GM12801 (cell line): Measurements from ENCODE around the gene TNFAIP8.

ENCODE experiments used
- TF ChIP-seq, protein P1 (sequence below): IDR thresholded peaks from one replicate; pipeline ENCODE4 v1.5.1; 2011; ENCODE audit warnings: control low read depth; ENCODE audit not compliant: insufficient read length; ENCODE audit errors: extremely low read depth

TNFAIP8 gene

DNA sequence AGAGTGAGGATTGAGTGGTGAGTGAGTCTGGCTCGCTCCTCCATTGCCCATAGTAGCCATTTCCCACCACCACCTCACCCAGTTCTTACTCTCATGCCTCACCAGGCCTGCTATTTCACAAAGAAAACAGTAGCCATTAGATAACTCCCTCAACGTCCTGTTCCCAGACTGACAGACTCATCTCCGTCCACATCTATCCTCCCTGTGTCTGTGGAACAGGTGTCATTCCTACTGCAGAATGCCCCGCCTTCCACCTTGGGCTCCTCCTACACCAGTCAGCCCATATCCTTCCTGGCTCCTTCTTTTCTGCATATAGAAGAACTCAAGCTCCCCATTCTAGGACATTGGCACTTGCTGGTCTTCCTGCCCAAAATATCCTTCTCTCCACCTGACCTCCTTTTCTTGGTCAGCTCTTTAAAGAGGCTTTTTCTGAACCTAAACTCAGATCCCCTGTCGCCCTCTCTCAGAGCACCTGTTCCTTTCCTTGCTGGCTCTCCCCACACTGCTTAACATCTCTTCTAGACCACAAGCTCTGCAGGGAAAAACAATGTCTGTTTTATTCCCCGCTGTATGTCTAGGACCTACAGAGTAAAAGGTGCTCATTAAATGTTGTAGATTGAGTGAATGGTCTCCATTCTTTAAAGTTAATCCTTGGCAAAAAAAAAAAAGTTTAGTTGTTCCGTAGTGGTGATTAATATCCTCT lies 3.2 kb downstream of the TNFAIP8 start:
- TF ChIP-seq, protein P1, sequence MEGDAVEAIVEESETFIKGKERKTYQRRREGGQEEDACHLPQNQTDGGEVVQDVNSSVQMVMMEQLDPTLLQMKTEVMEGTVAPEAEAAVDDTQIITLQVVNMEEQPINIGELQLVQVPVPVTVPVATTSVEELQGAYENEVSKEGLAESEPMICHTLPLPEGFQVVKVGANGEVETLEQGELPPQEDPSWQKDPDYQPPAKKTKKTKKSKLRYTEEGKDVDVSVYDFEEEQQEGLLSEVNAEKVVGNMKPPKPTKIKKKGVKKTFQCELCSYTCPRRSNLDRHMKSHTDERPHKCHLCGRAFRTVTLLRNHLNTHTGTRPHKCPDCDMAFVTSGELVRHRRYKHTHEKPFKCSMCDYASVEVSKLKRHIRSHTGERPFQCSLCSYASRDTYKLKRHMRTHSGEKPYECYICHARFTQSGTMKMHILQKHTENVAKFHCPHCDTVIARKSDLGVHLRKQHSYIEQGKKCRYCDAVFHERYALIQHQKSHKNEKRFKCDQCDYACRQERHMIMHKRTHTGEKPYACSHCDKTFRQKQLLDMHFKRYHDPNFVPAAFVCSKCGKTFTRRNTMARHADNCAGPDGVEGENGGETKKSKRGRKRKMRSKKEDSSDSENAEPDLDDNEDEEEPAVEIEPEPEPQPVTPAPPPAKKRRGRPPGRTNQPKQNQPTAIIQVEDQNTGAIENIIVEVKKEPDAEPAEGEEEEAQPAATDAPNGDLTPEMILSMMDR, result no peak

DNA sequence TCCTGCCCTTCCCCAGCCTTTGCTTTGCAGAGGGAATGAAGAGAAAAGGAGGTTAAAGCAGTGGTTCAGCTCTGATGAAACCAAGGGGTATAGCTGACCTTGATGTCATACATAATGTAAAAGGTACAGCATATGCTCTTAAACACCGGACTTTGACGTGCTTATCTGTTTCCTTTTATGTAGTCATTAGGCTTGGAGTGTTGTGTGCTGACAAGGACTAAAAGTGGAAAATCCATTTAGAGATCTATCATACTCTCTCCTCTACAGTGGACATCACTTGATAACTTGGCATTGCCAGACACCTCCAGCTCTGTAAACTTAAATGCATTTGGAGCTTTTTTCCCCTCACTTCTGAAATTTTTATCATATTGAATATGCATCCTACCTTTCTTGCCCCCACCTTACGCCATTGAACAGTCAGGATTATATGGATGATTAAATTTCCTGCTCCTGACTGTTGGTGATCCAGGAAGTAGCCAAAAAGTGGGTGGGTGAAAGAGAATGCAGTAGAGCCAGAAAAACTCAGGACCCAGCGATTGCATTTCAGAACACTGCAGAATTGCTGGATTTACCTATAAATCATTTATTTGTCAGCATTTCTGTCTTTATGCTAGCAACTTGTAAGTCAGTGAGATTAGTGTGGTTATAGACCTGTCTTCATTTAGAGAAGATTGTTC lies 4.1 kb downstream of the TNFAIP8 start:
- TF ChIP-seq, protein P1, result no peak

DNA sequence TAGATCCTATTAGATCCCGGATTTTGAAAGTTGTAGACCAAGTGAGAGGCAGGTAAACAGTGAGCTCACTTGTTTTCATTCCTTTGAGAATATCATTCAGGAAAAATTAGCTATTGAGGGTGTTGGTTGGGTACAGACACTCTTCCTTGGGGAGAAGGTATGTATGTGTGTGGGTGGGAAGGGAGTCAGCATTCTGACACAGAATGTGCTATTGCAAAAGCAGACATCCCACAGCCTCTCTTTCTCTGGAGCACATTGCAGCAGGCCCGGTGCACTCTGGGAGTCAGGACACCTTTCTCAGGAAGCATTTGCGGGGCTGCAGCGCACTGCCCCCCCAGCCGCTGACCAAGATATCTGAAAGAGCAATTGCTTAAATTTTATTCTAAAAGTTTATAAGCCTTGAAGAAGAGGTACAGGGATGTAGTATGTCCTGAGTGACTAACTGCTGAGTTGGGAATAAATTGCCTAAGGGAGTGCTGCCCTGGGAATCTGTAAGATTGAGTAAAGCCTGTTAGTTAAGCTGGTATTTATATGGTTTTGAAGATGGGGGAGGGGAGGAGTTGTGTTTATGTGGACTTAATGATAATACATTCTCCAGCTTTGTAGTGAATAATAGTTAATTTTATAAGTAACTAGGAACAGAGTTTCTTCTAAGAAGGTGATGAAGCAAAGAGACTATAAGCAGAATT lies 5.2 kb downstream of the TNFAIP8 start:
- TF ChIP-seq, protein P1, result no peak

DNA sequence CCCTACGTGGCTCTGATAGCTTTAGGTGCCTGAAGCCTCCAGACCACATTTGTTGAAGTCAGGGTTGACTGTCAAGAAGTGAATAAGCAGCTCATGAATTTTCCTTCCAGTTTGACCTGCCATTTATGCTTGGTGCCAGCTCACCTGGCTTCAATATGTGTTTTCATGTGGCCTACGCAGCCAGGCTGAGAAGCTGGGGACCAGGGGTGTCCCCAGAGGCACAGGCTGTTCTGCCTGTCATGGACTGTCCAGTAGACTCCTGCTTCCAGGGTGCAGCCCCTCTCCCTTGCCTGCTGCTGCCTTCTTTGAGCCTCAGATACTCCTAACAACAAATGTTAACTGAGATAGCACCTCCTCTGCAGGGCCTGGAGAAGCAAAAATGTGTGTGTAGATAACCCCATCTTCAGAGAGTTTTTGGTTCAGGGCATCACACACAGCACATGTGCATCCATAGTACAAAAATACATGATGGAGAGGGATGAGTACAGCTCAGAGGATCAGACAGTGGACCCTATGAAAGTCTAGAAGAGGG lies 5.8 kb downstream of the TNFAIP8 start:
- TF ChIP-seq, protein P1, result no peak

DNA sequence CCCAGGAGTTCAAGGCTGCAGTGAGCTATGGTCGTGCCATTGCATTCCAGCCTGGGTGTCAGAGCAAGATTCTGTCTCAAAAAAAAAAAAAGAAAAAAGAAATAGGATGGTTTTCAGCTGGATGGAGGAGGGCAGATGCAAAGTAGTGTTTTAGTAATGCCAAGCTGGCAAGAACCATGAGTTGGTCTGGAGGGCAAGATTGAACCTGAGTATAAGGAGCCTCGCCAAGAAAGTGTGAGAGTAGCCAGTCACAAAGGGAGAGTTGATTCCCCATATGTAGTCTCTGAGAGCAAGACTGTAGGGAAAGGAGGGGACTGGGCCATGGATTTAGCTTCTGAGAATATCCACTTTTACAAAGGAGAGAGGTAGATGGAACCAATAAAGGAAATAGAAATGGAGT lies 6.9 kb downstream of the TNFAIP8 start:
- TF ChIP-seq, protein P1, result no peak

DNA sequence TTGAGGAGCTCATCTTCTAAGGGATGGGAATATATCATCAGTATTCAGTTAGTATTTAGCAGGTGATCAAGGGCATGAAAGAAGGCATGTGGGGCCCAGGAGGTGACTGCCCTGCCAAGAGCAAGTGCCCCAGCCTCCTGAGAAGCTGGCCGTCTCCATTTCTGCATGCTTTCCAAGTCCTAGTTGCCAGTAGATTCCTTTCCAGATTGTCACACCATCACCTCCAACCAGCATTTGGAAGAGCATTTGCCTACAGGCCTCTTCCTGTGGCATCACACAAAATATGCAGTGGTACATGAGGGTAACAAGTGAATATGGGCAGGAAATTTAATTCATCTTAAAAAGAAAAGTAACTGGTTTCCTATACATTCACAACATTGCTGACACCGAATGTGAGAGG lies 7.5 kb downstream of the TNFAIP8 start:
- TF ChIP-seq, protein P1, result no peak

DNA sequence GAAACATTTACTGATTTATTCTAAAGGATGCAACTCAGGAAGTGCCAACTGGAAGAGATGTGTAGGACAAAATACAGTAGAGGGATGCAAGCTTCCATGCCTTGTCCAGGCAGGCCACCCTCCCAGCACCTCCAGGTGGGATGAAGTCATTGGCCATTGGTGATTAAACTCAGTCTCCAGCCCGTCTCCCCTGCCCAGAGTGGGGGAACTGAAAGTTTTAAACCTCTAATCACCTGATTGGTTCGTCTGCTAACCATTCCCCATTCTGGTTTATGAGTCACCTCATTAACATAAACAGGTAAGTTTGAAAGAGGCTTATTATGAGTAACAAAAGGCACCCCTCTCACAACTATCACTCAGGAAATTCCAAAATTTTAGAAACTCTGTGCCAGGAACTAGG lies 8.1 kb downstream of the TNFAIP8 start:
- TF ChIP-seq, protein P1, result no peak
